Mucosa of stomach (tissue), 1 donor: ENCODE measurements around the gene WDR5.

Experiments used
- H3K27me3 ChIP-seq: one replicate; pipeline ENCODE4 v1.7.0; 2013; ENCODE audit warnings: mild to moderate bottlenecking, low read length; ENCODE audit not compliant: control insufficient read depth, insufficient read depth
- H3K36me3 ChIP-seq: one replicate; pipeline ENCODE4 v1.7.0; 2013; ENCODE audit warnings: low read length; ENCODE audit not compliant: control insufficient read depth, insufficient read depth
- H3K4me1 ChIP-seq: one replicate; pipeline ENCODE4 v1.7.0; 2013; ENCODE audit warnings: mild to moderate bottlenecking, low read length; ENCODE audit not compliant: control insufficient read depth, insufficient read depth
- H3K4me3 ChIP-seq: one replicate; pipeline ENCODE4 v1.7.0; 2013; ENCODE audit warnings: low read length
- H3K9ac ChIP-seq: one replicate; pipeline ENCODE4 v1.7.0; 2013; ENCODE audit warnings: mild to moderate bottlenecking, low read length, moderate library complexity
- H3K9me3 ChIP-seq: one replicate; pipeline ENCODE4 v1.7.0; 2013; ENCODE audit warnings: mild to moderate bottlenecking, low read length, moderate library complexity; ENCODE audit not compliant: control insufficient read depth
- donor health status: Pancreatic carcinoma.

Gene WDR5

DNA sequence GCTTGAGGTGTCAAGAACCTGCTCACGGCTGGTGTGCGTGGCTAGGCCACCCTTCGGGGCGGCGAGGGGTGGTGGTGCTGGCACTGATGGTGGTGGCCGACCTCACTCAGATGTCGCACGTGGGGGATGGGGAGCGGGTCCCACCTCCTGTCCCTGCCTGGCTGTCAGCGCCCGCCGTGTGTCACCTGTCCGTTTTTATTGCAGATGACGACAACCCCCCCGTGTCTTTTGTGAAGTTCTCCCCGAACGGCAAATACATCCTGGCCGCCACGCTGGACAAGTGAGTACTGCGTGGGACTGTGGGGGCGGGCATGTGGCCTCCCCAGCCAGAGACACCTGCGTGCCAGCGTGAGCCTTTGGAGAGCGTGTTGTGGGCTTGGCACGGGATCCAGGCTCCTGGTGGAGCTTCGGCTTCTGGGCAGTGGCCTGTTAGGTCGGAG, 18.4 kb downstream of the WDR5 start:
- Histone ChIP-seq H3K27me3 (no peaks in the 10 kb centered on the region), H3K9me3 (no peaks in the 10 kb centered on the region), H3K9ac (no peak overlapping the region), H3K4me1 (no peaks in the 10 kb centered on the region), H3K4me3 (no peak overlapping the region), H3K36me3 (peaks cover 12% of the 10 kb centered on the region)

GRCh38 chr9:134155812-134156377, 20.0 kb downstream of the WDR5 start:
- no peak overlapping the region for H3K4me3 ChIP-seq
- H3K27me3 ChIP-seq = no peaks in the 10 kb centered on the region
- H3K36me3 ChIP-seq = peaks cover 8% of the 10 kb centered on the region
- H3K9ac ChIP-seq = no peak overlapping the region
- H3K9me3 ChIP-seq = no peaks in the 10 kb centered on the region
- no peaks in the 10 kb centered on the region for H3K4me1 ChIP-seq

DNA sequence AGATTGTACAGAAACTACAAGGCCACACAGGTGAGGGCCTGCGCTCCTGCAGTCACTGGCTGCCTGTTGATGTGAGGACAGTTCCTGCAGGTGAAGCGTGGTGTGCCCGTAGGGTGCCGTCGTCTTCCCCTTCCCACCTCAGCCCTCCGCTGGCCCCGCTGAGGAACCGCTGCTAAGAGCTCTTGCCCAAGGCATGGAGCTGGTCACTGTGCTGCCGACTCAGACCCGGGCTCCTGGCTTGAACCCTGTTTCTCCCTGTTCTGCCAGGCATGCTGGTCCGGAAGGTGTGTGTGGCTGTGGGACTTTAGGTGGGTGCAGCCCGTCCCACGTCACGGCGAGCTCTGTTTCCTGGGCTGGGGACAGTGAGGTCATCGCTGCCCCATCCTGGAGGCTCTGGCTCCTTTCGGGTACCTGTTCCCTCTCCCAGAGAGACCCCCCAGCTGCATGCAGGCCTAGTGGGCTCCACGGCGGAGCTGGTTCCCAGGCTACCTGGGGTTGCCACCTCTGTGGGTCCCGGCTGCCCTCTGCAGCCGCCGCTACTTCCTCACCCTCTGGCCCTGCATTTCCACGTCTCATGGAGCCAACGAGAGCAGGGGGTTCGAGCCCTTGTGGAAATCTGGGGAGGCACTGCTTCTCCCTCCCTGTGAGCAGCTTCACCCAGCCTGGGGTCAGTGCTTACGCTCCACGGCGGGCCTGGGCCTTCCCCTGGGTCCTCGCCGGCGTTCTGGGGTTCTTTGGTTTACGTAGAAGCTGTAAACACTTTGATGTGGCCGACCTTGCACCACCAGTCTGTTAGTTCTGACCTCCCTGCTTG, 20.9 kb downstream of the WDR5 start:
- H3K9me3 ChIP-seq = no peaks in the 10 kb centered on the region
- H3K4me3 ChIP-seq = no peak overlapping the region
- no peaks in the 10 kb centered on the region for H3K27me3 ChIP-seq
- no peak overlapping the region for H3K9ac ChIP-seq
- peaks cover 5% of the 10 kb centered on the region for H3K36me3 ChIP-seq
- H3K4me1 ChIP-seq = no peaks in the 10 kb centered on the region

DNA sequence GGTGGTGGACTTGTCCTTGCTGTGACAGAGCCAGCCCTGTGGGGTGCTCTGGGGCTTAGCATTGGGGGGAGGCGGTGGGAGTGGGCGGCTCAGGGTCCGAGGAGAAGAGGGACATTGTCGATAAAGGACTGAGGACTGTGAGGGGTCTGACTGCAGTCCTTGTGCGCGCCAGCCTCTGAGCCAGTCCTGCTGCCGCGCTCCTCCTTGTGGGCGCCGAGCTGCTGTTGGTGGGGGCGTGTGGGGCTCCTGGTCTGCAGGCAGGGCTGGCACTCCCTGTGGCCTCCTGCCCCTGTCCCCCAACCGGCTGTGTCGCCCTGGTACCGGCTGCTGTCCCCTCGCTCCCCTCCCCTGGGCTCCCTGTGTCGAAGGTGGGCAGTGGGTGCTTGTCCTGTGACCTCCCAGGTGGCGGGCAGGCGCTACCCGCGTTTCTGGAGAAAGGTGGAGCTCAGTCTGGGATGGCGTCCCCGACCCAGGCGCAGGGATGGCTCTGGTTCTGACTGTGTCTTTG, 21.6 kb downstream of the WDR5 start:
- Histone ChIP-seq H3K36me3 (peaks cover 5% of the 10 kb centered on the region), H3K4me1 (no peaks in the 10 kb centered on the region), H3K27me3 (no peaks in the 10 kb centered on the region), H3K9me3 (no peaks in the 10 kb centered on the region), H3K4me3 (no peak overlapping the region), H3K9ac (no peak overlapping the region)

DNA sequence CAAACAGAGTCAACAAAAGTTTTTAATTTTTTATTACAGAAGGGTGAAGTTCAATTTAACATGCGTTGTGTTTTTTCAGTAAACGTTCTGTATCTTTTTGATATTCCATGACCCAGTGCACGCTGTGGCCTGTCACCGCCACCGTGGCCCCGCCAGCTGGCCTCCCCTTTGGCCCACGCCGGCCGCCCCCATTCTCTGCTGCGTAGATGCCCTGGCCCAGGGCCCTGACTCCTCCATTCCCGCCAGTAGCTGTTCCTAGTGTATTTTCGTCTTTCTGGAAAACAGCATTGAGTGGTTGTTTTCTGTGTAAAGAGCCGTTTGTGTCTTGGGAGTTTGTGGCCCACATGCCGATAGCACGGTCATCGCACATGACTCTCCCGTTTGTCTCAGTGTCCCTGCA, 22.4 kb downstream of the WDR5 start:
- H3K36me3 ChIP-seq = peaks cover 5% of the 10 kb centered on the region
- no peak overlapping the region for H3K9ac ChIP-seq
- H3K4me1 ChIP-seq = peaks cover 8% of the 10 kb centered on the region
- H3K27me3 ChIP-seq = no peaks in the 10 kb centered on the region
- H3K4me3 ChIP-seq = no peak overlapping the region
- no peaks in the 10 kb centered on the region for H3K9me3 ChIP-seq

GRCh38 chr9:134158753-134159392, 23.0 kb downstream of the WDR5 start:
- Histone ChIP-seq H3K4me1 (peaks cover 11% of the 10 kb centered on the region), H3K4me3 (no peak overlapping the region), H3K9ac (no peak overlapping the region), H3K9me3 (no peaks in the 10 kb centered on the region), H3K27me3 (no peaks in the 10 kb centered on the region), H3K36me3 (peaks cover 5% of the 10 kb centered on the region)

- Histone ChIP-seq H3K4me1 (peaks cover 11% of the 10 kb centered on the region), H3K36me3 (peaks cover 3% of the 10 kb centered on the region), H3K9me3 (no peaks in the 10 kb centered on the region), H3K4me3 (no peak overlapping the region), H3K9ac (no peak overlapping the region), H3K27me3 (no peaks in the 10 kb centered on the region)
These were observed 23.8 kb downstream of the WDR5 start for GRCh38 chr9:134159566-134160245.

DNA sequence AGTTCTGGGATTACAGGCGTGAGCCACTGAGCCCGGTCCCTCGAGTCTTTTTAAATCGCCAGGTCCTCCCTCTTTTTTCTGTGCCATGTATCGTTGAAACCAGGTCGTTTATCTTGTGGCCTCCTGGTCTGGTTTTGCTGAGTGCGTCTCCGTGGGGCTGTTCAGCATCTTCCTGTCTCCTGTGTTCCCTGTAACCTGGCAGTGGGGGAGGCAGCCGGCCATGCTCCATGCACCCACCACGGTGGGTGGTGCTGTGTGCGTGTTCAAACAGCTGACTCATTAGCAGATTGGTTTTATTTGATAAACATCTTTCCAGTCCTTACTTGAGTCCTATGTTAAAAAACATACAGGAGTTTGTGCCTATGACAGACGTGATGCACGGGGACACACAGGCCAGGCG, 25.8 kb downstream of the WDR5 start:
- Histone ChIP-seq H3K9ac (no peak overlapping the region), H3K9me3 (no peaks in the 10 kb centered on the region), H3K27me3 (no peaks in the 10 kb centered on the region), H3K4me3 (no peak overlapping the region), H3K36me3 (no peaks in the 10 kb centered on the region), H3K4me1 (peaks cover 19% of the 10 kb centered on the region)

DNA sequence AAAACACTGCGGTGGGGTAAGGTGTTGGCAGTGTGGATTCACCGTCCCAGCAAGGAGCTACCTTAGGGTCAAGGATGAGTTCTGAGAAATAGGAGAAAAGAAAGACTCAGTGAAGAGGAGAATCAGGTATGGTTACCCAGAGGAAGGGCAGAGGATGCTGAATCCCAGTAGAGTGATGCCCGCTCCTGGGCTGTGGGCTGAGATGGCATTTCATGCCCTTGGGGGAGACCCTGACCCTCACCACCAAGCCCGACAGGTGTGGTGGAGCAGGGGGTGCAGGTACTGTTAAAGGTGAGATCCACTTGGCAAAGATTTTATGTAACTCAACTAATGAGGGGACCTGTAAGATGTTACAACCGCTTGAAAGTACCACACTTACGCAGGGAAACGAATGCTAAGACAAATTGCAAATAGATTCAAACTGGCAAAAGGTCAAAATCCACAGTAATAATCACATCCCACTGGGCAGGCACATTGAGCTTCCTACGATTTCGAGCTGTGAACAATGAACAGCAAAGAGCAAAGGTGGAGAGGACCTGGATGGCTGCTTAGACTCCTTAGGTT, 26.4 kb downstream of the WDR5 start:
- peaks cover 19% of the 10 kb centered on the region for H3K4me1 ChIP-seq
- no peaks in the 10 kb centered on the region for H3K27me3 ChIP-seq
- no peaks in the 10 kb centered on the region for H3K9me3 ChIP-seq
- H3K36me3 ChIP-seq = no peaks in the 10 kb centered on the region
- no peak overlapping the region for H3K4me3 ChIP-seq
- no peak overlapping the region for H3K9ac ChIP-seq

DNA sequence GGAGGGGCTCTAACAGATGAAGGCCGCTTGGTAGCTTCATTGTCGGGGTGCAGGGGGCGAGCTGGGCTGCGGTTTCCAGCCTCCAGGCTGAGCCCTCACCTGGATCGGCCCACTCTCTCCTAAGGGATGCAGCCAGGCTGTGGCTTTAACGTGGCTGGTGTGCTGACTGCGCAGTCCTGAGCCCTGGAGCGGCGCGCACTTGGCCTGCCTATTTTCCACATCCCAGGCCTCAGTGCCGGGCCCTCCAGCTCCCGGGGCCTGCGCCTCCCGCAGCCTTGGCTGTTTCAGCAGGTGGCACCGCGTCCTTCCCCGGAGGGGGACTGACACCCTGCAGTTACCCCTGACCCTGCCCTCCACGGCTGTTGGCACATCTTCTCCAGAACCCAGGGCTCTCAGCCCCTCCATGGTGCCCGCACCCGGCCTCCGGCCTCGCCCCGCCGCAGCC, 27.1 kb downstream of the WDR5 start:
- no peaks in the 10 kb centered on the region for H3K9me3 ChIP-seq
- peak overlapping the region; percentile 42 for H3K4me3 ChIP-seq
- no peaks in the 10 kb centered on the region for H3K36me3 ChIP-seq
- H3K4me1 ChIP-seq = peaks cover 19% of the 10 kb centered on the region
- no peak overlapping the region for H3K9ac ChIP-seq
- H3K27me3 ChIP-seq = no peaks in the 10 kb centered on the region

DNA sequence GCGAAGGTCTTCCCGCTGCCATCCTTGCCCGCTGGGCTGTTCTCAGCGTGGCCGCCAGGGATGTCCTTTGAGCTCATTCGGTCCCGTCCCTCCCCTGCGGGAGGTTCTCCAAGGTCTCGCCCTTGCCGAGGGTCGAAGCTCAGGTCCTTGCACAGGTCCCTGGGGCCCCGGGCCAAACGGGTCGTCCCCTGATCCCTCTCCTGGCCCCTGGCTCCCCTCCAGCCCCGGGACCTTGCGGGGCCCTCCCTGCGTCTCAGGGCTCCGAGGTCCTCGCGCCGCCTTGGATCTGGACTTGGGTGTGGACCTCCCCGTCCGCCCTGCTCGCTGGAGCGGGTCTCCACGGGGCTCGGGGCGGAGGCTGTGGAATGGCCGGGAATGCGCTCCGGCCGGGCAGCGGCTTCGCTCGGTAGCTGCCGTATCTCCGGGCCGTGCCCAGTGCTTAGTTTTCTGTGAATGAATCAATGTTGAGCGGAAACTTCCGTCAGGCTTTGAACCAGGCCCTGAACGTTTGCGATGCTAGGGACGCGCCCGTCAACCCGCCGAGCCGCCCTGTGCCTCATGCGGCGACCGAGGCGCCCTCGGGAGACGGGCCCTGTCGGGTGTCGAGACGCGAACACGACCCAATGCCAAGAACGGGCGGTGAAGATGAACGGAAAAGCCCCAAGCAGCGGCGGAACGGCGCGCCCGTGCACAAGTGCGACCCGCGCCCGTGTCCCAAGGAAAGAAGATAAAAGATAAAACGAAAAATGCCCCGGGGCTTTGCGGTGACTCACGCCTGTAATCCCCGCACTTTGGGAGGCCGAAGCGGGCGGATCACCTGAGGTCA, 27.7 kb downstream of the WDR5 start:
- H3K36me3 ChIP-seq = no peaks in the 10 kb centered on the region
- H3K9me3 ChIP-seq = no peaks in the 10 kb centered on the region
- no peaks in the 10 kb centered on the region for H3K27me3 ChIP-seq
- H3K4me3 ChIP-seq = peak overlapping the region; percentile 42
- H3K4me1 ChIP-seq = peaks cover 19% of the 10 kb centered on the region
- H3K9ac ChIP-seq = no peak overlapping the region
